DMS79 (cell line): ENCODE measurements around the gene ATP6V0B.
A peak's percentile ranks its signal among the peaks of the same experiment; 100 is the strongest.

Experiments
- DNase-seq: peaks from one replicate; lab custom pipeline; 2025; lab: John Stamatoyannopoulos, UW

ATP6V0B gene

DNA sequence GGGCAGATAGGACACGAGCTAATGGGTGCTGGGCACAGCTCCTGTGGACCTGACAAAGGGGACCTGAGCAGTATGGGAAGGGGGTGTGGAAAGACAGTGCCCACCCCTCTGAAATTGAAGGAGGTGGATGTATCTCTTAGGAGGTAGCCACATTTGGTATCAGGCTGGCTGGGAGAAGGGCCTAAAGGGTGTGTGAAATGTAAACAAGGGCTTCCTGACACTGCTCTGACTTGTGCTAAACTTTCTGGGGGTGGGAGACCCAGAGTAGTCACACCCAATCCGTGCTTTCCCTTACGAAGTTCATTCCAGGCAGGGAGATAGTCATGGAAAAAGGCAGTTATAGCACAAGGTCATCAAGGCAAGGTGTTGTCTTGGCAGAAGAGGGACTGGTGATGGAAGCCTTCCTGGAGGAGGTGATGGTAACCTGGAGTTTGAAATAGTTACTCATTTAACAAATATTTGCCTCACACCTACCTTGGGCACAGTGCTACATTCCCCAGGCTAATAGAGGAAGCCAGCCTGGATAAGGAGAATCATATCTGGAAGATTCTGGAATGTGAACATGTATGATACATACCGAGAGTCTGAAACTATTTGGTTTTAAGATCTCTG, 11.3 kb downstream of the ATP6V0B start:
- DNase-seq = no peak

DNA sequence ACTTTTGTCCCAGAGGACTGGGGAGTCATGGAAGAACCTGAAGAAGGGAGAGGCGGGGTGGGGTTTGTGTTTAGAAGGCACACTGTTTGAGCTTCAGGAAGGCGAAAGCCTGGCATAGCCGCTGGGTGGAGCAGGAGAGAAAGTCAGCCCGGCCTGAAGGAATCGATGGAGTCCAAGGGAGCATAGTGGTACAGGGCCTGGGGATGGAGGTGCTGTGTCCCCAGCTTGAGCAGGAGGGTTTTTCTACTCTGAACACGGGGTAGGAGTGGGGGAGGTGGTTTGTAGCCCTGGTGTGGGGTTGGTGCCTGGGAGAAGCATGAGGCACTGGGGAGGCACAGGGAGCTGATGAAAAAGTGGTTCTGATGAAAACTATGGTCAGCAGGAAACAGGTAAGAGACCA, 12.0 kb downstream of the ATP6V0B start:
- no peak for DNase-seq

DNA sequence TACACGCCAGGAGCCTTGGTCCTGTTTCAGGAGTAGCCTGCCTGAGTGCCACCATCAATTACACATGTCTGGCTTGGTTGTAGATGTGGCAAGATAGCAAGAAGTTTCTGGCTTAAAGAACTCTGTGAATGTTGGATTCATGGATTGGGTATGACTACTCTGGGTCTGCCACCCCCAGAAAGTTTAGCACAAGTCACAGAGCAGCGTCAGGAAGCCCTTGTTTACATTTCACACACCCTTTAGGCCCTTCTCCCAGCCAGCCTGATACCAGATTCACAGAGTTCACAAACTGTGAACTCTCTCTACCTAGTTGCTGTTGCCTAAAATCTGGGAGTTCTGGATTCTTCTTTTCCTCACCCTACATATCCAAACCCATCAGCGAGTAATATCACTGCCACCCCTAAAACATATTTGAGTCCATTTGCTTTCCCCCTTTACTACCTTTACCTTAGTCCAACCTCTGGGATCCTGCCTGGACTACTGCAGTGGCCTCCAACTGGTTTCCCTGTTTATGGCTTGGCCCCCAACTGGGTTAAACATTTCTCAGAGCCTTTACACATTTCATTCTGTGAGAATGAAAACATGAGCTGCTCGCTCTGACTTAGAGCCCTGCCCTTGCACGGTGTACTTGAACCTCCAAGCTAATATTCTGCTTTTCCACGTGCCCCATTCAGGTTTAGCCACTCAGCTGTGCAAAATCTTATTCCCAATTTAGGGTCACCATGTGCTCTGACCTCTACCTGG, 12.6 kb downstream of the ATP6V0B start:
- no peak for DNase-seq

DNA sequence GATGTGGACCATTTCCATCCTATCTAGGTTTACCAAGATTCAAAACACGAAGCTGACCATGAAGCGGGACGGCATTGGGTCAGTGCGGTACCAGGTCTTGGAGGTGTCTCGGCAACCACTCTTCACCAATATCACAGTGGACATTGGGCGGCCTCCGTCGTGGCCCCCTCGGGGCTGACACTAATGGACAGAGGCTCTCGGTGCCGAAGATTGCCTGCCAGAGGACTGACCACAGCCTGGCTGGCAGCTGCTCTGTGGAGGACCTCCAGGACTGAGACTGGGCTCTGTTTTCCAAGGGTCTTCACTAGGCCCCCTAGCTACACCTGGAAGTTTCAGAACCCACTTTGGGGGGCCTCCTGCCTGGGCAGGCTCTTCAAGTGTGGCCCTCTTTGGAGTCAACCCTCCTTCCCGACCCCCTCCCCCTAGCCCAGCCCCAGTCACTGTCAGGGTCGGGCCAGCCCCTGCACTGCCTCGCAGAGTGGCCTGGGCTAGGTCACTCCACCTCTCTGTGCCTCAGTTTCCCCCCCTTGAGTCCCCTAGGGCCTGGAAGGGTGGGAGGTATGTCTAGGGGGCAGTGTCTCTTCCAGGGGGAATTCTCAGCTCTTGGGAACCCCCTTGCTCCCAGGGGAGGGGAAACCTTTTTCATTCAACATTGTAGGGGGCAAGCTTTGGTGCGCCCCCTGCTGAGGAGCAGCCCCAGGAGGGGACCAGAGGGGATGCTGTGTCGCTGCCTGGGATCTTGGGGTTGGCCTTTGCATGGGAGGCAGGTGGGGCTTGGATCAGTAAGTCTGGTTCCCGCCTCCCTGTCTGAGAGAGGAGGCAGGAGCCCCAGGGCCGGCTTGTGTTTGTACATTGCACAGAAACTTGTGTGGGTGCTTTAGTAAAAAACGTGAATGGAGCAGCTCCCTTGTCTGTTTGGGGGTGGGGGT, 15.8 kb downstream of the ATP6V0B start:
- DNase-seq = no peak

DNA sequence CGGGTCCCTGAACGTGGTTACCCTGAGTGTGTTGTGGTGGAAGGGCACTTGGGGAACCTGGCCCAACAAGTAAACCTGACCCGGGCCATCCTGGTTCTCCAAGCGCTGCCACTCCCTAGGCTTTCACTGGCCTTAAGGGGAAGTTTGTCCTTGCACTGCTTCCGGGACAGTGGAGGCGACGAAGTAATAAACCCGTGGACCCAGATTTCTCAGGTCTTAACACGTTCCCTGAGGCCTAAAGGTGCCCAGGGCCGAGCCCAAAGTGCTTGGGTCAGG, 16.4 kb downstream of the ATP6V0B start:
- no peak for DNase-seq

DNA sequence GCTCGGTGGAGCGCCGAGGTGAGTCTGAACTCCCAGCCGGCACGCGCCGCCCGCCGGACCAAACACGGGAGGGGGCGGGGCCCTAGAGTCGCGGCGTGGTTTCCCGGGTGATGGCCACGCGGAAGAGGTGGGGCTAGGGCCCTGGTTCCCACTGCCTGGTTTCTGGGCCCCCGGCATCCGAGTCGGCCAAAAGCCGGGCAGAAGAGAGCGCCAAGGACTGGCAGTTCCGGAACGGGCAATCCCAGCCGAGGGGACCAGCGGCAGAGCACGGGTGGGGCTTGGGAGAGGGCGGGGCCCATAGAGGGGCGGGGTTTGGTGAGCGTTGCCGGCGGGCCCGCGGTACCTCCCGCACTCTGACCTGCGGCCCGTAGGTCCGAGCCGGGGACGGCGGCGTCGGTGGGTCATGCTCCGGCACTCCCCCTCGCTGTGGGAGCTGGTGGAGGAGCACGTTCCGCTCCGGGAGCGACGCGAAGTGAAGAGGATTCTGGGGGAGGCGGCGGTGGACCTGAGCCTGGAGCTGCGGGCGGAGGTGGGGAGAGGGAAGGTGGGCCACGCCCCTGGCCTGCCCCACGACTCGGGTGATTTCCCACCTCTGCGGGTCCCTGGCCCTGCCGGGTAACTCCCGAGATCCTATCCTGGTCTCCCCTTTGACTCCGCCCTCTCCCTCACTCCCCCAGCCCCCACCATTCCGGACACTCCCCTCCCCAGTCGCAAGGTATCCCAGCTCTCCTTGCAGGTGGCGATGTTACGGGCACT, 16.9 kb downstream of the ATP6V0B start, which contains the start of gene CCDC24:
CCDC24 (plus strand) TSS at position 124 of the 756 bp plus-strand sequence; CDS start at position 404, 280 bp downstream.
- peak; percentile 82 for DNase-seq

DNA sequence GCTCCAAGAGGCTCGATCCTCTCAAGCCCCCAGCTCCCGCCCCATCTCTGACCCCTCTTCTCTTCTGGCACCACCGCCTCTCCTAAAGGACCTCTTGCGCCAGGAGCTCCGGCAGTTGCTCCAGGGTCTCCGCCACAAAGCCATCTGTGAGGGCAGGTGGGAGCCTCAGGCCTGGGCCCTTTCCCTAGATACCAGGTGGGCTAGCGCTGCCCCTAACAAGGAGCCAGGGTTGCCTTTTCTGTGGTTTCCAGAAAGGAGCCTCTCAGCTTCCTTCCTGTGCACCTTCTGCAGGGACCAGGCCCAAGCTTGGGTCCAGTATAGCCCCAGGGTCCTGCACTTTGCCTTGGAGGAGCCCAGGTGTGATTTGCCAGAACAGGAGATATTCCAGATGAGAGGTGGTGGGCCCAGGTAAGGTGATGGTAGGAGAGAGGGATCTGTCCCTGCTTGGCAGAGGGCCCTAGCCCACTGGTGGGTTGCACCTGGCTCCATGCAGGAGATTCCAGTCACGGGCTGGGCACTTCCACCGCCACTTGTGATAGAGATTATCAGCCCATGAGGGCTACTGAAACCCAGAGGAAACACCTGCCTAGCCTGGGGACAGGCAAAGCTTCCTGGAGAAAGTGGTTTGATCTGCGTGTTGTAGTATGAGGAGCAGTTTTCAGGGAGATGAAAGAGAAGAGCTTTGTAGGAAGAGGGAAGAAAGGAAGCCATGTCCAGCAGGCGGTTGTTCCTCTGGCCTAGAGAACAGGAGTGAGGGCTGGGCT, 17.7 kb downstream of the ATP6V0B start:
- DNase-seq = peak; percentile 70

DNA sequence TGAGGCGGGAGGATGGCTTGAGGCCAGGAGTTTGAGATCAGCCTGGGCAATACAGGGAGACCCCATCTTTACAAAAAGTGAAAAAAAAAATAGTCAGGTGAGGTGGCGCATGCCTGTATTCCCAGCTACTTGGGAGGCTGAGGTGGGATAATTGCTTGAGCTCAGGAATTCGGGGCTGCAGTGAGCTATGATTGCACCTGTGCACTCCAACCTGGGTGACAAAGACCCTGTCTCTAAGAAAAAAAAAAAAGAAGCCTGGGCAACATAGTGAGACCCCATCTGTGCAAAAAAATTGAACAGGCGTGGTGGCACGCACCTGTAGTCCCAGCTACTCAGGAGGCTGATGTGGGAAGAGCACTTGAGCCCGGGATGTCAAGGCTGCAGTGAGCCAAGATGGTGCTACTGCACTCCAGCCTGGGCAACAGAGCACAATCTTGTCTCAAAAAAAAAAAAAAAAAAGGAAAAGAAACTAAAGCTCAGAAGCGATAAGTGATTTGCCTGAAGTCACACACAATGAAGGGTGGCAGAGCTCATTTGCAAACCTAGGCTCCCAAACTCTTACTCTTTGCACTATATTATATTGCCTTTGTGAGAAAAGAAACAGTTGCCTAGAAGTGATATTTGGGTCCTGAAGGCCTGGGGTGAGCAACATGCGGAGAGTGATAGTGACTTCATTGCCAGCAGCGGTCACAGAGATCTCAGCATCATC, 18.6 kb downstream of the ATP6V0B start:
- DNase-seq = no peak

DNA sequence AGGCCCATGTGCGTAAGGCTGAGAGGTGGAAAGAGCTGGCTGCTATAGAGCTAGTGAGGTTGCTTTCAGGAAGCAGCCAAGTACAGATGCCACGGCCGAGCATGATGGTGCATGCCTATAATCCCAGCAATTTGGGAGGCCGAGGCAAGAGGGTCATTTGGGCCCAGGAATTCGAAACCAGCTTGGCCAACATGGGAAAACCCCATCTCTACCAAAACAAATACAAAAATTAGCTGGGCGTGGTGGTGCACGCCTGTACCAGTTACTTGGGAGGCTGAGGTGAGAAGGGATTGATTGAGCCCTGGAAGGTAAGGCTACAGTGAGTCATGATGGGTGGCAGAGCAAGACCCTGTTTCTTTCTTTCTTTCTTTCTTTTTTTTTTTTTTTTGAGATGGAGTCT, 19.3 kb downstream of the ATP6V0B start:
- DNase-seq = no peak

DNA sequence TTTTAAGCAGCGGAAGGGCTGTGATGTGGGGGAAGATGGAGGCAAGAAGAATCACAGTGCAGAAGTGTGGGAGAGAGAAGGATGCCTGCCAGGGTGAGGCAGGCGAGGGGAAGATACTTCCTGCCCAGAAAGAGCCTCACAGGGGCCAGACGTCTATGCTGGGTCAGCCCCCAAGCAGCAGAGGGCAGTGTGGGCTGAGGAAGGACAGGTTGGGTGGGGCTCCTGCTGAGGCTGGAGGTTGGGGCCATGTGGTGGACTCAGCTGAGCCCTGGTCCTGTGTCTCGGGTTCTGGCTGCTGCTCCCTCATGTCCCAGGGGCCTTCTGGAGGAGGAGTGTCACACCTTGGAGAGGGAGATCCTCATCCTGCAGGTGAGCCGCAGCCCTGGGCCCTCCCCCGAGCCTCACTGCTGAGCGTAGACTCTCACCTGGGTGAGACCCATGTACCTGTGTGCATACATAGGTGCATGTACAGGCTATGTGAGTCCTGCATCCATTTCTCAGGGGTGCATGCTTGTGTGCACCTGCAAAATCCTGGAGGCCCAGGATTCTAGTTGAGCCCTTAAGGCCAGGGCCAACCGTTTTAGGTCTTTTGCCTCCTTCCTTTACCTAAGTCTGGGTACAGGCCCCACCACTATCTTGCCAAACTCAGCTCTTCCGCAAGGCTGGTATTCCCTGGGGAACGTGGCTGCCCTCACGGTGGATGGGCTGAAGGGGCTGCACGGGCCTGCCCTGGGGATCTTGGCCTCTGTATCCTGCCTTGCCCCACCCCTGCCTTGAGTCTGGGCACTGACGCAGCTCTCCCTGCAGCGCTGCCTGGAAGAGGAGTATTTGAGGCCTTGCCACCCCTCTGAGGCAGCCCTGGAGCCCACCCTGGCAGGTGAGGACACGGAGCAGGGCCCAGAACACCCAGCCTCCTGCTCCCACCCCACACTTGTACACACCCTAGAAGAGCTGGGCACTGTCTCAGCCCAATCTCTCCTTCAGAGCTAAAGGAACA, 20.3 kb downstream of the ATP6V0B start:
- DNase-seq = no peak

DNA sequence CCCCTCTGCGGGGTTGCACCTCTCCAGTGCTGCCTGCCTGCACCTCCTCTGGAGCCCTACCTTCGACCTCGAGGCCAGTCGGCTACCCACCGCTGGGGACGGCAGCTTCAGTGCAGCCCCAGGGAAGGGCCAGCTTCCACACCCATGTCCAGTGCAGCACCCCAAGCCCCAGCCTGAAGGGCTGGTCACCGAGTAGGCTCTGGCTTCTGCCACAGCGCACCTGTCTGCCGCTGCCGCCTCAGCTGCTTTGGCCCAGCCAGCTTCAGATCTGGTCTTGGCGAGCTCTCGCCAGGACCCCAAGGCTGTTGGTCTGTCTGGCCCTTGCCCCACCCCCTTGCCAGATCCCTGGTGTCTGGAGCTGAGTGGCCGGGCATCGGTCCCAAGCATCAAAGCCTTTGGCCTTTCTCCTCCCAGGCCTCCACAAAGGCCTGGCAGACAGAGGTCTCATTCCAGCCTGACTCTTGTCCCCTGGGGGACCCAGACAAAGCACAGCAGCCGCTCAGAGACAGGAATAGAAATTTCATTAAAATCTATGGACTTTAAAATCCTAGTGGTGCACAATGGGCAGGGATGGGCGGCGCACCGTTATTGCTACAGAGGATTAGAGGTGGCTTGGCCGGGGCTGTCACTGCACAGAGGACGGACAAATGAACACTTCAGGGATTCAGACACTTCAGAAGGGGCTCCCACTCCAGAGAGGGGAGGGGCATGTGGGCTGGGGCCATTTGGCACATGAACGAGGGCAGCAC, 21.4 kb downstream of the ATP6V0B start:
- DNase-seq = no peak

DNA sequence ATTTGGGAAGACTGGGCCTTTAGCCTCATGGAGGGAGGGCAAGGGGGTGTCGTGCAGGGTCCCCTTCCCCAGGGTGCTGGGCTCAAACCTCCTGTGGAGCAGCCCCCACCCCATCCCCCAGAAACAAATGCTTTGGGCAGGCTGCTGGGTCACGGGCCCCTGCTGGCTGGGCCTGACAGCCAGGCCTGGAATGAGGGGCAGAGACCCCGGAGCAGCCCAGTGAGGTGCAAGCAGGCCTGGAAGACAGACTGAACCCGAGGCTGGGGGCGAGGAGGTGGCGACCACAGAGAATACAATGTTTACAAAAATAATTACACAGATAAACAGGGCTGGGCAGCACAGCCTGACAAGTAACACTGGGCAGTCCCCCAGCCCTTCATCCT, 22.0 kb downstream of the ATP6V0B start:
- no peak for DNase-seq

DNA sequence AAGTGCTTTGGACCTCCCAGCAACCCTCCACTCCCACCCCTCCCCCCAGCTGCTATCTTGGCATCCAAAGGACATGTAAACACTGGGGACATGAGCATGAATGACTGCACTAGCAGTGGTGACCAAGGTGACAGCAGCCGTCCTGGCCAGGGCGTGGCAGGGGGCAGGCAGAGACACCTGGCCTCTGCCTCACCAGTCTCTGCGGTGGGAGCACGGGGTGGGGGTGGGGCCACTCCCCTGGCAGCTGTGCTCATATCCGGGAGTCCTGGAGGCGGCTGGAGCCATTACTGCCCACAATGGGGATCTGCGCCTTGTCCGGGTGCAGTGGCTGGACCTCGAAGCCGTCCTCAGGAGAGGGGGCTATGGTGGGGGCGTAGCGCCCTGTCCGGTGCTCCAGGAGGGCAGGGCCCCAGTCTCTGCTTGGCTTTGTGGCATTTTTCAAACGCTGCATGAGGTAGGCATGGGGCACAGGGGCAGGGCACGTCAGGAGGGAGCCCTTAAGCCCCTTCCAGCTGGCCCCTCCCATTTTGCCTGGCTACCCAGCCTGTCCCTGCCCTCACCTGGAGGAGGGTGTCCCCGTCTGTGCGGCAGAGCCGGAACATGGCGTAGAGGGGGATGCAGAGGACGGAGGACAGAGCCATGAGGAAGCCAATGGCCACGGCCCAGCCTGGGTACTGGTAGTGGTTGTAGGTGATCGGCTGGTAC, 22.7 kb downstream of the ATP6V0B start:
- DNase-seq = no peak

DNA sequence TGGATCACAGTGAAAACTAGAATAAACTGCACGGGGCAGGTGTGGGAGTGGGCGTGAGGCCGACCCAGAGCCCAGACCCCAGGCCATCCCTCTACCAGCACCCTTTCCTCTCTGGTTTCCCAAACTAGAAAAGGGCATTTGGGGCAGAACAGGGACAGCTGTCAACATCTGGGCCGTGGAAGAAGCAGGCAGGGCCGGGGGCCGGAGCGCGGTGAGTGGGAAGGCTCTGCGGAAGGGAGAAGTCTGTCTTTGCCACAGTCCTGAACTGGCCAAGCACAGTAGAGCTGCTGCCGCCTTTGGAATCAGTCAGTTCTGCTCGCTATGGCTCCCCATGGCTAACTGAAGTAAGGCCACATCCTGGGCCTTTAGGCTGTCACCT, 23.2 kb downstream of the ATP6V0B start:
- DNase-seq = no peak

DNA sequence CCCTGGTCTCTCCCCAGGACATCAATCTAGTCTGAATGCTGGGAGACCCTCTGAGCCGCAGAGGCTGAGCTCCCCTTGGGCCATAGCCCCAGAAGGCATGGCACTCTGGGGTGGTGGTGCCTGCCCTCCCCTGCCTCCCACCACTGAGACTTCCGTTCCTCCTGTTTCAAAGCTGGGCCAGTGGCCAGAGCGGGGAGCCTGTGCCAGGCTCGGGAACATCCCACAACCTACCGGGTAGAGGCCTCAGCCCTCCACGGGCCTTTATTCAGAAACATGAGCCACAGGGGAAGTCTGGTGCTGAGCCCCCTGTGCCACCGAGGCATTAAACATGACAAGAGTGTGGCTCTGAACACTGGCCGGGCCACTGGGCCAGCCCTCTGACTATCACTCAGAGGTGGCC, 24.7 kb downstream of the ATP6V0B start:
- DNase-seq = no peak

DNA sequence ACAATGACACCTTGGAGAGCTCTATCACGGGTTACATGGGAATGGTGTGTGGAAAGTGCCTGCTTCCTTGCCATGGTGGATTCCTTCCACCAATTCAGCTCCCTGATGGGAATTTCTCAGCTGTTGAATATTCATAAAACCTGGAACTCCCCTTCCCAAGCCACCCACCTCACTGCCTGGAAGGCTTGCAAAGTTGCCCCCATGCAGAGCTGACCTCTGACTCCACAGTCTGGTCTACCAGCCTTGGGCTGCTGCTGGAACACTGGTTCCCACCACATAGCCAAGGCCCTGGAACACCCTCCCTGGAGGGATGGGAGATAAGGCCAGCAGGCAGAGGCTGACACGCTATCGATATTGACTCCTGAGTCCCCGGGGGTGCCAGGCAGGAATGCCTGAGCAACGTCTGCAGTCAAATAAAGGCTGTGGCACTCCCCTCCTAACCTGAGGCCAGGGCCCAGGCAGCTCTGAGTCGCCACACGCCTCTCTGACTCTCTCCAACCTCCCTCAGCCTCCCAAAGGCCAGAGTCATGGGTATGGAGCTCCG, 25.4 kb downstream of the ATP6V0B start:
- no peak for DNase-seq

DNA sequence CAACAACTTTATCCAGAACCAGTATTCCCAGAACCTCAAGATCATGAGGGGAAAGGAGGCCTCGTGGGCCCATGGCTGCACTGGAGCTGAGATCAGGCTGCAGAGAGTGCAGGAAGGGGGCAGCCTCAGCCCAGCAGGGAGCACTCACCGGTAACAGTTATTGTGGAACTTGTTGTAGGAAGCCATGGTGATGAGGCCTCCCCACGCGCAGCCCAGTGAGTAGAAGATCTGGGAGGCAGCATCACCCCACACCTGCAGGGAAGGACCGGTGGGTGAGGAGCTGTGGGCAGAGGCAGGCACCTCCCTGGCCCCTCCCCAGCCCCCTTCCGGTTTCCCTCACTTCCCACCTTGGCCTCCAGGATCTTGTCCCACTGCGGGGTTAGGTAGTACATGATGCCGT, 27.4 kb downstream of the ATP6V0B start:
- no peak for DNase-seq

DNA sequence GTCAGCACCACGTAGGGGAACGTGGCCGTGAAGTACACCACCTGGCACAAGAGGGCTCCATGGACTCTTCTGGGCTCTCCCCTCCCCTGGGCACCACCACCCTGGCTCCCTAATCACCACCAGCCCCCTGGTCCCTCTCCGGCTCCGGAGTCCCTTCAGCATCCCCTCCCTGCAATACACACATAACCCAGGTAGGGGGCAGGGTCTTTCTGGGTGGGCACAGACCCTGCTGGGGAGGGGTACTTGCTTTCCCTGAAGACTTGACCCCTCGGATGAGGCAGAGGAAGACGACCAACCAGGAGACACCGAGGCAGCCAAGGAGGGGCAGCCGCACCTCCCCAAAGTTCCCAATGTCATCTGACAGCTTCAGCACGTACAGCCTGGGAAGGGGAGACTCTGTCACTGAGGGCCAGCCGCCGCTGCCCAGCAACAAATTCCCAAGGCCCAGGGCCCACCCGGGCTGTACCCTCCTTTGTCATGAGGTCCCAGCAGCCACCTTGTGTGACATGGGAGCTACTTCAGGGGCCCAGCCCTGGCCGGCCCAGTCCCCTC, 27.9 kb downstream of the ATP6V0B start:
- no peak for DNase-seq
